Measurements from ENCODE around the gene TTC1. TPM values are rescaled to one million over a fixed set of nuclear protein-coding genes. Genes with fewer than 3 reads are reported as not detected.

TTC1 gene, protein sequence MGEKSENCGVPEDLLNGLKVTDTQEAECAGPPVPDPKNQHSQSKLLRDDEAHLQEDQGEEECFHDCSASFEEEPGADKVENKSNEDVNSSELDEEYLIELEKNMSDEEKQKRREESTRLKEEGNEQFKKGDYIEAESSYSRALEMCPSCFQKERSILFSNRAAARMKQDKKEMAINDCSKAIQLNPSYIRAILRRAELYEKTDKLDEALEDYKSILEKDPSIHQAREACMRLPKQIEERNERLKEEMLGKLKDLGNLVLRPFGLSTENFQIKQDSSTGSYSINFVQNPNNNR
- total RNA-seq (10 to 100 TPM; 38.2 to 50.2 TPM), polyA plus RNA-seq (ENCODE audit: insufficient read depth, low read depth, low replicate concordance) (50.3 TPM)
- long read RNA-seq, donor 1, transcript TTC1-201 (8 exons, 1,467 nt) = major isoform, 20 of 59 reads
- long read RNA-seq, donor 1, partial matches to known transcripts = 37 of 59 reads
- long read RNA-seq, donor 1, other reads (novel, unspliced or antisense) = 0 of 59 reads
- long read RNA-seq, donor 2, transcript TTC1-204 (5 exons, 1,119 nt) = minor isoform, 6 of 38 reads
- long read RNA-seq, donor 2, transcript TTC1-201 (8 exons, 1,467 nt) = major isoform, 14 of 38 reads
- long read RNA-seq, donor 2, partial matches to known transcripts = 16 of 38 reads
- long read RNA-seq, donor 2, other reads (novel, unspliced or antisense) = 0 of 38 reads

DNA sequence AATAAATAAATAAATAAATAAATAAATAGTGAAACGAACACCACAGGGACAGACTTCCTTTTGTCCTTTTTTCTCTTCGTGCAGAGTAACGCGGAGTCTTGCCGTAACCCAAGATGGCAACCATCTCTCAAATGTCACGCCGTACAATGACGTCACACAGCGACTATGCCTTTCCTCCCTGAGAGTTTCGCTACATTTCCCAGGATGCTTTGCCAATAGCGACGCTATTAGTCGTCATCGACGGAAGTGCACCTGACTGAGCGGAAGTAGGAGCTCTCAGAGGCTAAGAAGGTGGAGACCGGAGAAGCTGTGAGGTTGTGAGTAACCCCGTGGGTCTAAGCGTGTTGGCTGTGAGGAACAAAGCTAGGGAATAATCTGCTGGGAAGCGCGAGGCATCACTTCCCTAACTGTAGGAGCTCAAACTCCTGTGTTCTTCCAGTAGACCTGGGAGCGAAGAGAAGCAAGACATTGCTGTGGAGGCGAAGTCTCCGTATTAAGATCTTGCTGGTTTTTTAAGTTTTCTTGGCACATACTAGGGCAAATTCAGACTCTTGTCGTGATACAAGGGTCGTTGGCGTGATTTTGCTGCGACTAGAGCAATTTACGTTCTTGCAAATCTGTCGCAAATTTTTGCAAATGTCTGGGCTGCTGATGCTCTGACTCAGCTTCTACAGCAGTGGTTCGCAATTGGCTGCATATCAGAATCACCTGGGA lies at the start of gene TTC1:
Gene TTC1 (plus strand): TSS at position 263 of the 714 bp plus-strand sequence. CDS start 1,390 bp downstream, outside the sequence.
- intact Hi-C loops (cut with DNase I; ENCODE audit: low total_unique reads) = no loop called here
- DNase-seq = peak; percentile 99
- Histone ChIP-seq H3K4me3 (peak within 1 kb of the TSS; percentile 69 to 87), H3K27ac (peak within 1 kb of the TSS; percentile 67 to 82), H3K9me3 (no peaks in the 10 kb centered on the region), H3K36me3 (ENCODE audit: low read depth, missing control alignments) (no peaks in the 10 kb centered on the region), H3K4me1 (peaks cover 16% of the 10 kb centered on the region), H3K27me3 (no peaks in the 10 kb centered on the region)
- TF ChIP-seq, protein P1, sequence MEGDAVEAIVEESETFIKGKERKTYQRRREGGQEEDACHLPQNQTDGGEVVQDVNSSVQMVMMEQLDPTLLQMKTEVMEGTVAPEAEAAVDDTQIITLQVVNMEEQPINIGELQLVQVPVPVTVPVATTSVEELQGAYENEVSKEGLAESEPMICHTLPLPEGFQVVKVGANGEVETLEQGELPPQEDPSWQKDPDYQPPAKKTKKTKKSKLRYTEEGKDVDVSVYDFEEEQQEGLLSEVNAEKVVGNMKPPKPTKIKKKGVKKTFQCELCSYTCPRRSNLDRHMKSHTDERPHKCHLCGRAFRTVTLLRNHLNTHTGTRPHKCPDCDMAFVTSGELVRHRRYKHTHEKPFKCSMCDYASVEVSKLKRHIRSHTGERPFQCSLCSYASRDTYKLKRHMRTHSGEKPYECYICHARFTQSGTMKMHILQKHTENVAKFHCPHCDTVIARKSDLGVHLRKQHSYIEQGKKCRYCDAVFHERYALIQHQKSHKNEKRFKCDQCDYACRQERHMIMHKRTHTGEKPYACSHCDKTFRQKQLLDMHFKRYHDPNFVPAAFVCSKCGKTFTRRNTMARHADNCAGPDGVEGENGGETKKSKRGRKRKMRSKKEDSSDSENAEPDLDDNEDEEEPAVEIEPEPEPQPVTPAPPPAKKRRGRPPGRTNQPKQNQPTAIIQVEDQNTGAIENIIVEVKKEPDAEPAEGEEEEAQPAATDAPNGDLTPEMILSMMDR (IDR thresholded peaks at IDR 0.05) = peak in 1 of 3 experiments; percentile 20
- TF ChIP-seq POLR2A (IDR thresholded peaks at IDR 0.05) = peak; percentile 86
- 1% methylated on average over 31 of the region's 31 CpGs for WGBS, 2 donors

DNA sequence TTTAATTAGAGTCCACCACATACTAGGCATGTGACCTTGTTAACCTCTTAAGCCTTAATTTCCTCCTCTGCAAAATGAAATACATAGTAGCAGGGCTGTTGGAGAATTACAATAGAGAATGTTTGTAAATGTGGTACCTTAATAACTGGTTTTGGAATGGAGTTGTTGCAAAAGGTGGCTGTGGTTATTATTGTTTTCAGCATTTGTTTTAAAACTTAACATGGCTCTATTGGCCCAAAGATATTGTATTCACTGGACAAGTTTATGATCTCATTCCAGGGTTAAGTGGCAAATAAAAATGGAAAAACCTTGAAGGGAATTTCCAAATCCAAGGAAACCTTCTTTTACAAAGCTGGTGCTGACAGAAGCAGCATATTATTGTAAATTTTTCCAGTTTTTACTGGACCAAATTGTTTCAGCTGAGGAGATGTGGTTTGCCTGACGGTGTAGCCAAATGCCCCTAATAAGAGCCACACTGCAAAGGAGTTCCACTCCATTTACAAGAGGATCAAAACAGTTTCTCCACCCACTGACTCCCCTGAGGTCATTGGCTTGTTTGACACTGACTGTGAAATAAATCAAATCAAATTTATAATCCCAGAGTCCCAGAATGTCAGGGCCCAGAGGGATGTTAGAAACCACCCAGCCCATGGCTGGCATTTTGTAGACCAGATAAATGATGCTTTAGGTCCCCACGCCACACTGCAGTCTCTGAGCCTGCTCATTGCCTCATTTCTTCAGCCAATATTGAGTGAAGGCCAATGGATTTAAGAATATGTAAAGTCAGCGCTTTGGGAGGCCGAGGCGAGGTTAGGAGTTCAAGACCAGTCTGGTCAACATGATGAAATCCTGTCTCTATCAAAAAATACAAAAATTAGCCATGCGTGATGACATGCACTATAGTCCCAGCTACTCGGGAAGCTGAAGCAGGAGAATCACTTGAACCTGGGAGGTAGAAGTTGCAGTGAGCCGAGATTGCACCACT lies 47.5 kb upstream of the TTC1 start:
- Histone ChIP-seq H3K36me3 (ENCODE audit: low read depth, missing control alignments) (no peaks in the 10 kb centered on the region), H3K4me3 (no peak overlapping the region), H3K9me3 (no peaks in the 10 kb centered on the region), H3K27ac (no peak overlapping the region), H3K27me3 (no peaks in the 10 kb centered on the region), H3K4me1 (no peaks in the 10 kb centered on the region)
- DNase-seq = no peak
- WGBS, 2 donors = 92 to 96% methylated on average over 8 of the region's 8 CpGs
- intact Hi-C loops (cut with DNase I; ENCODE audit: low total_unique reads) = no loop called here
- TF ChIP-seq POLR2A (IDR thresholded peaks at IDR 0.05) = no peak
- TF ChIP-seq, protein P1 (IDR thresholded peaks at IDR 0.05) = no peak

DNA sequence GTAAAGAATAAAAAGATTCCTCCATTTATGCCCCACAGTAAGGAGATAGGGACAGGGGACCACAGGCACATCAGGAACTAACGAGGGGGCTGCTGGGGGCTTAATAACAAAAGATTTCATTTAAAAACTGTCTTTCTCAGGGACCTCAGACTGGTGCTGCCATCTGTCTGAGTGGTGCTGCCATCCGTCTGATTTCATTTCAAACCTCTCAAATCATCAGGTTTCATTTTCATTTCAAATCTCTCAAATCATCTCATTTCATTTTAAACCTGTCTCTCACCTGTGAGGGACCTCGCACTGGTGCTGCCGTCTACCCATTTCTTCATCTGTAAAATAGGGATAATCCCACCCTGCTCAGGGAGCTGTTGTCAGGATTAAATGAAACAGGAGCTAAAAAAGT lies 46.7 kb upstream of the TTC1 start:
- Histone ChIP-seq H3K9me3 (no peaks in the 10 kb centered on the region), H3K27me3 (no peaks in the 10 kb centered on the region), H3K27ac (no peak overlapping the region), H3K36me3 (ENCODE audit: low read depth, missing control alignments) (no peaks in the 10 kb centered on the region), H3K4me3 (no peak overlapping the region), H3K4me1 (no peaks in the 10 kb centered on the region)
- intact Hi-C loops (cut with DNase I; ENCODE audit: low total_unique reads) = no loop called here
- WGBS, 2 donors = 93 to 97% methylated on average over 4 of the region's 4 CpGs
- DNase-seq = no peak
- no peak for TF ChIP-seq POLR2A (IDR thresholded peaks at IDR 0.05)
- TF ChIP-seq, protein P1 (IDR thresholded peaks at IDR 0.05) = no peak

DNA sequence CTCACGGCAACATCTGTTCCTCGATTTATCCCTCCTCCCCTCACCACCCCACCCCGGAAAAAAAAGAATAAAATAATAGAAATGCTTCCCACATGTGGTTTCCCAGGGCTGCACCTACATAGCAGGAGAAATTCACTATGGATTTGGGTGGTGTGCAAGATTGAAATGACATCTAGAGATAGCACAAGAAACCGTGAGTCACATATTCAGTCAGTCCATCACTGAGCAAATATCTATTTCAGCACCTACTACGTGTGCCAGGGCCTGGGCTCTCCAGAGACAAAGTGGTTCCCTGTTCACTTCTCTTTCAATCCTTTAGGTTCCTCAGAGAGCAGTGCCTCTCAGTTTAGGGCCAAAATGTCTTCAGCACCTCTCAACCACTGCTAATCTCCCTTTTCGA lies 45.0 kb upstream of the TTC1 start:
- no peak overlapping the region for H3K4me3 ChIP-seq
- TF ChIP-seq POLR2A (IDR thresholded peaks at IDR 0.05) = no peak
- TF ChIP-seq, protein P1 (IDR thresholded peaks at IDR 0.05) = no peak
- no peak overlapping the region for H3K27ac ChIP-seq
- no peaks in the 10 kb centered on the region for H3K4me1 ChIP-seq
- WGBS, 2 donors = 89 to 90% methylated on average over 6 of the region's 6 CpGs
- intact Hi-C loops (cut with DNase I; ENCODE audit: low total_unique reads) = no loop called here
- H3K36me3 ChIP-seq (ENCODE audit: low read depth, missing control alignments) = no peaks in the 10 kb centered on the region
- no peaks in the 10 kb centered on the region for H3K27me3 ChIP-seq
- no peak for DNase-seq
- H3K9me3 ChIP-seq = no peaks in the 10 kb centered on the region
